HL-60 (cell line): ENCODE measurements around the gene PTPRN2.

Source experiments
- DNase-seq, 2 experiments: peaks; one replicate each; pipeline ENCODE4 v3.0.0-alpha.2; 2010 to 2020; ENCODE audit warnings: low read depth in 1 of 2, low spot score in 1 of 2
- H3K27ac ChIP-seq: fragments of 250-450 bp; sonication (Bioruptor Pico); replicated peaks from 2 replicates; pipeline ENCODE4 v1.5.1; 2020; ENCODE audit warnings: mild to moderate bottlenecking, moderate library complexity
- H3K27me3 ChIP-seq: fragments of 250-450 bp; sonication (Bioruptor Pico); 2 replicates; pipeline ENCODE4 v1.5.1; 2021; ENCODE audit warnings: mild to moderate bottlenecking, moderate library complexity; ENCODE audit not compliant: insufficient read depth, poor library complexity, severe bottlenecking
- H3K4me3 ChIP-seq: replicated peaks from 2 replicates; pipeline ENCODE4 v1.5.1; 2011; ENCODE audit warnings: mild to moderate bottlenecking, control low read depth, low read length; ENCODE audit not compliant: insufficient read depth
- CTCF ChIP-seq: IDR thresholded peaks from one replicate; pipeline ENCODE4 v1.5.1; 2011; ENCODE audit warnings: low read length, control low read depth, inconsistent platforms; ENCODE audit not compliant: insufficient read depth
- GABPA ChIP-seq: IDR thresholded peaks from 2 replicates; pipeline ENCODE4 v1.6.1; 2012; ENCODE audit warnings: low read depth
- POLR2AphosphoS5 ChIP-seq: IDR thresholded peaks from 2 replicates; pipeline ENCODE4 v1.6.1; 2012; ENCODE audit warnings: low read depth
- REST ChIP-seq: IDR thresholded peaks from 2 replicates; pipeline ENCODE4 v1.6.1; 2012; ENCODE audit warnings: low read depth; ENCODE audit not compliant: insufficient replicate concordance
- SPI1 ChIP-seq: IDR thresholded peaks from 2 replicates; pipeline ENCODE4 v1.6.1; 2012; ENCODE audit warnings: low read depth, mild to moderate bottlenecking, borderline replicate concordance

PTPRN2 gene

GRCh38 chr7:157670490-157671357 lies 916.9 kb downstream of the PTPRN2 start:
- DNase-seq: no peak
- Histone ChIP-seq H3K4me3 (no peak overlapping the region), H3K27me3 (no peaks in the 10 kb centered on the region), H3K27ac (no peak overlapping the region)
- TF ChIP-seq CTCF (no peak), SPI1 (peak; percentile 29; the same call in 1 of the 2 replicates)

- no peak overlapping the region for H3K4me3 ChIP-seq
- TF ChIP-seq REST: no peak
- no peak for TF ChIP-seq CTCF
- no peak for TF ChIP-seq SPI1
- no peak for TF ChIP-seq GABPA
- TF ChIP-seq POLR2AphosphoS5: no peak
- H3K27ac ChIP-seq: no peak overlapping the region
- no peak for DNase-seq
- H3K27me3 ChIP-seq: no peaks in the 10 kb centered on the region
Measured at GRCh38 chr7:157669768-157670351, 917.8 kb downstream of the PTPRN2 start.

DNA sequence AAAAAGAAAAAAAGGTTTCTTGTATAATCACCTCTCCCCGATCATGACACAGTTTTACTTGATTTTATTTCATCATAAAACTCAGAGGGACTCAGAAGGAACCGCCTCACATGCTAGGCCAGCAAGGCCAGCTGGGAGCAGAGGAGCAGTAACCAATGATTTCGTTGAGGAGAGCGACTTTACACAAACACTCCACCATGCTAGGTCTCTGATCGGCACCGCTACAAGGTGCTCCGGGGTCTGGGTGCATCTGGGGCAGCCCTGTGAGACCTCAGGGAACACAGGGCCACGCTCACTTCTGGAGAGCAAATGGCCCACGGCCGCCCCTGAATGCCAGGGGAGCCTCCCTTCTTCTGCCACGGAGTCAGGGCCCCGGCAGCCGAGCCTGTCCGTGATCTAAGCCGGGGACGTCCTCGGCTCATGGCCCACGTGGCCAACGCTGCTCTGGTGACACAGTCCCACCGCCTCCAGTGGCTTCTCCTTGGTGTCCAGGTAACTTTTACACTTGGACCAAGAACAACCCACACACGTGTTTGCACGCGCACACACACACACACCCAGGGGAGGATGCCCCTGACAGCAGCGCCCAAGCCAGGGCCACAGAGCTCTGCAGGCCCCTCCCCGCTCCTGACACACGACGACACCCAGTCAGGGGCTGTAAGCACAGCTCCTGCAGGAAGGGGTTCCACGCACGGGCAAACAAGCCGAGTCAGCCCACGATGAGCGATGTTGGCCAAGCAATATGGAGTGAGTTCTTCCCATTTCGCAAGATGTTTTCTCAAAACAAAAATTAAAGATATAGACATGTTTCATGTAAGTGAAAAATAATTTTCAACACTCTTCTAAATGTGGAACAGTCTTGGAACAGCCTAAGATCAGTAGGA lies 918.5 kb downstream of the PTPRN2 start:
- Histone ChIP-seq H3K27me3 (no peaks in the 10 kb centered on the region), H3K27ac (peak overlapping the region; percentile 64), H3K4me3 (no peak overlapping the region)
- DNase-seq: no peak
- TF ChIP-seq SPI1 (no peak), REST (no peak), GABPA (no peak), CTCF (no peak), POLR2AphosphoS5 (no peak)
